Measurements from ENCODE around the gene MYL5. TPM values are rescaled to one million over a fixed set of nuclear protein-coding genes. Genes with fewer than 3 reads are reported as not detected.

Gene MYL5
- total and polyA plus RNA-seq, 2 of the 13 experiments (the other 11 are each of a cell fraction or from before 2014, with no cell fraction given): 6.5 to 16.0 TPM

- no peak for TF ChIP-seq KDM1A (CRISPR knock-in tag; IDR thresholded peaks at IDR 0.05)
- peak; percentile 38 for TF ChIP-seq MED1 (CRISPR knock-in tag; IDR thresholded peaks at IDR 0.05)
- 0 out of 2 replicates have a peak, but pooled peaks have one; percentile 28 for TF ChIP-seq SNAPC2 (CRISPR knock-in tag; IDR thresholded peaks at IDR 0.05)
- TF ChIP-seq SOX13 (IDR thresholded peaks at IDR 0.05): no peak
- no peak for TF ChIP-seq SOX13 (CRISPR knock-in tag; conservative IDR thresholded peaks at IDR 0.05 in 1 of 2, IDR thresholded peaks at IDR 0.05 in 1 of 2)
- TF ChIP-seq, protein P1, sequence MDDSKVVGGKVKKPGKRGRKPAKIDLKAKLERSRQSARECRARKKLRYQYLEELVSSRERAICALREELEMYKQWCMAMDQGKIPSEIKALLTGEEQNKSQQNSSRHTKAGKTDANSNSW (CRISPR knock-in tag; IDR thresholded peaks at IDR 0.05; ENCODE audit: borderline replicate concordance): no peak
- 0 out of 2 replicates have a peak, but pooled peaks have one; percentile 14 for TF ChIP-seq ZFP62 (CRISPR knock-in tag; IDR thresholded peaks at IDR 0.05)
- TF ChIP-seq, protein P2, sequence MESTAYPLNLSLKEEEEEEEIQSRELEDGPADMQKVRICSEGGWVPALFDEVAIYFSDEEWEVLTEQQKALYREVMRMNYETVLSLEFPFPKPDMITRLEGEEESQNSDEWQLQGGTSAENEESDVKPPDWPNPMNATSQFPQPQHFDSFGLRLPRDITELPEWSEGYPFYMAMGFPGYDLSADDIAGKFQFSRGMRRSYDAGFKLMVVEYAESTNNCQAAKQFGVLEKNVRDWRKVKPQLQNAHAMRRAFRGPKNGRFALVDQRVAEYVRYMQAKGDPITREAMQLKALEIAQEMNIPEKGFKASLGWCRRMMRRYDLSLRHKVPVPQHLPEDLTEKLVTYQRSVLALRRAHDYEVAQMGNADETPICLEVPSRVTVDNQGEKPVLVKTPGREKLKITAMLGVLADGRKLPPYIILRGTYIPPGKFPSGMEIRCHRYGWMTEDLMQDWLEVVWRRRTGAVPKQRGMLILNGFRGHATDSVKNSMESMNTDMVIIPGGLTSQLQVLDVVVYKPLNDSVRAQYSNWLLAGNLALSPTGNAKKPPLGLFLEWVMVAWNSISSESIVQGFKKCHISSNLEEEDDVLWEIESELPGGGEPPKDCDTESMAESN (CRISPR knock-in tag; conservative IDR thresholded peaks at IDR 0.05): no peak
- no peak for TF ChIP-seq ATF7 (IDR thresholded peaks at IDR 0.05)
- TF ChIP-seq ATF7 (CRISPR knock-in tag; IDR thresholded peaks at IDR 0.05): no peak
- TF ChIP-seq GTF3A (CRISPR knock-in tag; conservative IDR thresholded peaks at IDR 0.05): no peak
- no peak for TF ChIP-seq RFXANK (CRISPR knock-in tag; IDR thresholded peaks at IDR 0.05)
- no peak for TF ChIP-seq ONECUT2 (CRISPR knock-in tag; IDR thresholded peaks at IDR 0.05)
- TF ChIP-seq ZNF331 (CRISPR knock-in tag; IDR thresholded peaks at IDR 0.05): no peak
- TF ChIP-seq, protein P3, sequence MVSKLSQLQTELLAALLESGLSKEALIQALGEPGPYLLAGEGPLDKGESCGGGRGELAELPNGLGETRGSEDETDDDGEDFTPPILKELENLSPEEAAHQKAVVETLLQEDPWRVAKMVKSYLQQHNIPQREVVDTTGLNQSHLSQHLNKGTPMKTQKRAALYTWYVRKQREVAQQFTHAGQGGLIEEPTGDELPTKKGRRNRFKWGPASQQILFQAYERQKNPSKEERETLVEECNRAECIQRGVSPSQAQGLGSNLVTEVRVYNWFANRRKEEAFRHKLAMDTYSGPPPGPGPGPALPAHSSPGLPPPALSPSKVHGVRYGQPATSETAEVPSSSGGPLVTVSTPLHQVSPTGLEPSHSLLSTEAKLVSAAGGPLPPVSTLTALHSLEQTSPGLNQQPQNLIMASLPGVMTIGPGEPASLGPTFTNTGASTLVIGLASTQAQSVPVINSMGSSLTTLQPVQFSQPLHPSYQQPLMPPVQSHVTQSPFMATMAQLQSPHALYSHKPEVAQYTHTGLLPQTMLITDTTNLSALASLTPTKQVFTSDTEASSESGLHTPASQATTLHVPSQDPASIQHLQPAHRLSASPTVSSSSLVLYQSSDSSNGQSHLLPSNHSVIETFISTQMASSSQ (IDR thresholded peaks at IDR 0.05; ENCODE audit: low read depth): no peak
- TF ChIP-seq, protein P3 (CRISPR knock-in tag; IDR thresholded peaks at IDR 0.05; ENCODE audit: borderline replicate concordance): peak; percentile 17; the same call in 1 of the 2 replicates
- no peak for TF ChIP-seq ZNF747 (CRISPR knock-in tag; IDR thresholded peaks at IDR 0.05; ENCODE audit: borderline replicate concordance)
- no peak for TF ChIP-seq ZNF598 (CRISPR knock-in tag; IDR thresholded peaks at IDR 0.05; ENCODE audit: borderline replicate concordance)
- no peak for TF ChIP-seq ZNF282 (IDR thresholded peaks at IDR 0.05; ENCODE audit: partially characterized antibody)
Measured at GRCh38 chr4:673349-674091, 822 bp upstream of the MYL5 start (continued).
